Parathyroid adenoma (tissue), 2 donors: ENCODE data around the gene GMEB2.

Source experiments
- H2AFZ ChIP-seq: fragments of 300-600 bp; sonication (generic); one replicate; pipeline ENCODE4 v1.7.0; 2017; ENCODE audit warnings: antibody characterized with exemption, mild to moderate bottlenecking
- H3K27ac ChIP-seq: fragments of 300-600 bp; sonication (generic); one replicate; pipeline ENCODE4 v1.7.0; 2017
- H3K27me3 ChIP-seq: fragments of 300-600 bp; sonication (generic); one replicate; pipeline ENCODE4 v1.7.0; 2017; ENCODE audit warnings: low read length; ENCODE audit not compliant: control insufficient read depth, insufficient read depth
- H3K36me3 ChIP-seq: fragments of 300-600 bp; sonication (generic); one replicate; pipeline ENCODE4 v1.7.0; 2017; ENCODE audit warnings: low read length; ENCODE audit not compliant: control insufficient read depth, insufficient read depth
- H3K4me1 ChIP-seq: fragments of 300-600 bp; sonication (generic); one replicate; pipeline ENCODE4 v1.7.0; 2017; ENCODE audit warnings: control low read depth
- H3K4me2 ChIP-seq: fragments of 300-600 bp; sonication (generic); one replicate; pipeline ENCODE4 v1.7.0; 2017; ENCODE audit warnings: low read length
- H3K4me3 ChIP-seq: fragments of 300-600 bp; sonication (generic); one replicate; pipeline ENCODE4 v1.7.0; 2017; ENCODE audit warnings: low read depth, low read length
- H3K79me2 ChIP-seq: fragments of 300-600 bp; sonication (generic); one replicate; pipeline ENCODE4 v1.7.0; 2017; ENCODE audit warnings: control low read depth
- H3K9ac ChIP-seq: fragments of 300-600 bp; sonication (generic); one replicate; pipeline ENCODE4 v1.7.0; 2017; ENCODE audit warnings: mild to moderate bottlenecking
- H3K9me3 ChIP-seq: fragments of 300-600 bp; sonication (generic); one replicate; pipeline ENCODE4 v1.7.0; 2017; ENCODE audit warnings: low read length; ENCODE audit not compliant: control insufficient read depth
- TF ChIP-seq, protein P1 (sequence below): fragments of 300-600 bp; sonication (generic); IDR thresholded peaks from one replicate; pipeline ENCODE4 v1.7.0; 2017; ENCODE audit warnings: antibody characterized with exemption, mild to moderate bottlenecking
- donor health status: primary hyperparathyroidism.

Gene GMEB2

DNA sequence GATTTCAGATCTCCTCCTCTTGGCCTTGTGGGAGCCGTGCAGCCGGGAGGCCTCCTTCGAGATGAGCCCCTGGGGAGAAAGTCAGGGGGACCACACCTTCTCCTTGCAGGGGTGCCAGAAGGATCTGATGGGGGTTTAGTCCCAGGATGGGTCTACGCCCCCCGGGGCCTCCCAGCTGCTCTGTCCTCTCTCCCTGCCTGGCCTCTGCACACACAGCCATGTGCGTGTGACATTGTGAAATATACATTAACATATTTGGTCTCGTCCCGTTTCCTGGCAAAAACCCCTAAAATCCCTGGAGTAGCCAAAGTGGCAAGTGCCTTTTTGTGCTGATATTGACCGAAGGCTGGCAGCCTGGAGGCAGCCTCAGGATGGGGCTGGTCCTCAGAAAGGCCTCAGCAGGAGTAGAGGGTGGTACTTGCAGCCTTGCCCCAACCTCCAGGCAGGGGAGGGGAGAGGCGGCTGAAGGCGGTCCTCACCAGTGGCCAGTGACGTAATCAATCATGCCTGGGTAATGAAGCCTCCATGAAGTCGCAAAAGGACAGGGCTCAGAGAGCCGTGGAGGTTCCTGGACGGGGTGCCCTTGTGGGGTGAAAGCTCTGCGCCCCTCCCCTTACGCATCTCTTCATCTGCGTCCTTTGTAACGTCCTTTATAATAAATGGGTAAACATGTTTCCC lies 47.7 kb downstream of the GMEB2 start:
- Histone ChIP-seq H3K36me3 (no peaks in the 10 kb centered on the region), H3K4me2 (no peak overlapping the region), H3K9ac (no peak overlapping the region), H3K4me3 (no peak overlapping the region), H3K27me3 (no peaks in the 10 kb centered on the region), H3K9me3 (no peaks in the 10 kb centered on the region), H3K27ac (no peak overlapping the region), H3K4me1 (no peaks in the 10 kb centered on the region), H2AFZ (no peak overlapping the region), H3K79me2 (no peaks in the 10 kb centered on the region)
- TF ChIP-seq, protein P1, sequence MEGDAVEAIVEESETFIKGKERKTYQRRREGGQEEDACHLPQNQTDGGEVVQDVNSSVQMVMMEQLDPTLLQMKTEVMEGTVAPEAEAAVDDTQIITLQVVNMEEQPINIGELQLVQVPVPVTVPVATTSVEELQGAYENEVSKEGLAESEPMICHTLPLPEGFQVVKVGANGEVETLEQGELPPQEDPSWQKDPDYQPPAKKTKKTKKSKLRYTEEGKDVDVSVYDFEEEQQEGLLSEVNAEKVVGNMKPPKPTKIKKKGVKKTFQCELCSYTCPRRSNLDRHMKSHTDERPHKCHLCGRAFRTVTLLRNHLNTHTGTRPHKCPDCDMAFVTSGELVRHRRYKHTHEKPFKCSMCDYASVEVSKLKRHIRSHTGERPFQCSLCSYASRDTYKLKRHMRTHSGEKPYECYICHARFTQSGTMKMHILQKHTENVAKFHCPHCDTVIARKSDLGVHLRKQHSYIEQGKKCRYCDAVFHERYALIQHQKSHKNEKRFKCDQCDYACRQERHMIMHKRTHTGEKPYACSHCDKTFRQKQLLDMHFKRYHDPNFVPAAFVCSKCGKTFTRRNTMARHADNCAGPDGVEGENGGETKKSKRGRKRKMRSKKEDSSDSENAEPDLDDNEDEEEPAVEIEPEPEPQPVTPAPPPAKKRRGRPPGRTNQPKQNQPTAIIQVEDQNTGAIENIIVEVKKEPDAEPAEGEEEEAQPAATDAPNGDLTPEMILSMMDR: no peak

DNA sequence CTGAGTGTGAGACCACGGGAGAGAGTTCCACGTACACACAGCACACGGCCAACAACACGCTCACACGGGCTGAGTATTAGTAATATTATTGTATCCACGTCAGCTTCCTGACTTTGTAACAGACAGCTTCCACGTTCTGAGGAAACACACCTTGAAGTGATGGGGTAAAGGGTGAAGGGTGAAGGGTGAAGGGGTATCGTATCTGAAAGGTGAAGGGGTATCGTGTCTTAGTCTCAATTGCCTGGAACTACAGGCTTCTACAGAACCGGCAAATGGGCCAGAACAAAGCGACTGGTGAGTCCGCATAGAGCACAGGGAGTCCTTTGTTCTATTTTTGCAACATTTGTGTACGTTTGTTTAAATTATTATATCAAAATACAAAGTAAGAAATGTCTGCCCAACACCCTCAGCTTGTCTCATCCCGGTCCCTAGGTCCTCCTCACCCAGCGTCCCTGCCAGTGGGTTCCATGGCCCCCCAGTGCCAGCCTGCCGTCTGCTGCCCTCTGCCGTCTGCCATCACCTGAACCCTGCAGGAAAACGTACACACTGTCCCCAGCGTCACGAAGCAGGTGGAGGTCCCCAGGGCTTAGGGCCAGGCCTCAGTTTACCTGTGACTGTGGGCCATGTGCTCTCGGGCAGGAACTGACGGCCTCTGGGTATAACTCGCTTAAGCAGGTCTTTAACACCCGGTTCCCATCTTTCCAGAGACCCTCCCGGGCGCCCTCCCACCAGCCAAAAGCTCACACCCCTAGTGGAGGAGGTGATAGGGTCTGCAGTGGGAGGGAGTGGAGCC lies 48.5 kb downstream of the GMEB2 start:
- no peaks in the 10 kb centered on the region for H3K36me3 ChIP-seq
- no peak overlapping the region for H3K4me3 ChIP-seq
- no peak overlapping the region for H3K9ac ChIP-seq
- no peak overlapping the region for H2AFZ ChIP-seq
- no peaks in the 10 kb centered on the region for H3K79me2 ChIP-seq
- no peaks in the 10 kb centered on the region for H3K4me1 ChIP-seq
- H3K27ac ChIP-seq: no peak overlapping the region
- TF ChIP-seq, protein P1: no peak
- H3K4me2 ChIP-seq: no peak overlapping the region
- no peaks in the 10 kb centered on the region for H3K27me3 ChIP-seq
- H3K9me3 ChIP-seq: no peaks in the 10 kb centered on the region

DNA sequence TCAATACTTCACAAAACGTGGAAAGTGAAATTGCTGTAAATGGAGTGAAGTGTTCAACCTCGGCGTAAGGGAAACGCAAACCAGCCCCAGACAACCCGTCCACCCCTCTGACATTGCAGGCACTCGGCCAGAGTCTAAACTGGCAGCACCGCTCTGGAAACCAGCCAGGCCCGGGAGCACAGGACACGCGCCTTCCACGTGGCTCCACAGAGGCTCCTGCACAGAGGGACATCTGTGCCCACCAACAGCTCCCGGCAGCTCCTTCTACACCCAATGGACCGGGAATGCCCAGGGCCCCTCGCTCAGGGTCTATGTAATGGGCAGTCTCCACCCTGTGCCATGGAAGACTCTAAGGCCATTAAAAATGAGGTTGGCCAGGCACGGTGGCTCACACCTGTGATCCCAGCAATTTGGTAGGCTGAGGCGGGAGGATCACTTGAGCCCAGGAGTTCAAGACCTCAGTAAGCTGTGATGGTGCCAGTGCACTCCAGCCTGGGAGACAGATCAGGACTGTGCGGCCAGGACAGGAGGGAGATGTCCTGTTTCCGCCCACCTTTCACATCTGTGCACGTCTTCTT lies 49.5 kb downstream of the GMEB2 start:
- H3K4me2 ChIP-seq: no peak overlapping the region
- no peaks in the 10 kb centered on the region for H3K4me1 ChIP-seq
- no peaks in the 10 kb centered on the region for H3K27me3 ChIP-seq
- H3K79me2 ChIP-seq: no peaks in the 10 kb centered on the region
- TF ChIP-seq, protein P1: no peak
- H3K9ac ChIP-seq: no peak overlapping the region
- H2AFZ ChIP-seq: no peak overlapping the region
- H3K9me3 ChIP-seq: no peaks in the 10 kb centered on the region
- no peak overlapping the region for H3K4me3 ChIP-seq
- no peaks in the 10 kb centered on the region for H3K36me3 ChIP-seq
- no peak overlapping the region for H3K27ac ChIP-seq

DNA sequence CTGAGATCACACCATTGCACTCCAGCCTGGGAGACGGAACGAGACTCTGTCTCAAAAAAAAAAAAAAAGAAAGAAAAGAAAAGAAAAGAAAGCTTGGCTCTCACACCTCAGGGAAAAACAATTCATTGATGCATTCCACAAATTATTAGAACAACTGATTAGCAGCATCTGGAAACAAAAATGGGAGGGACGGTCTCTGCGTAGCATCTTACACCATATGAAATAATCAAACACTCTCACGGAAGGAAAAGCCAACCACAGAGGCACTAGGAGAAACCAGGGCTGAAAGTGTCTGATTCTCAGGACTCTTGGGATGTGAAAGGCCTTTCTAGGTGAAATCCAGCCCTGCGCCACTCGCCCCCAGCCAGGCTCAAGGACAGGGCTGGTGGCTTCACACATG lies 50.6 kb downstream of the GMEB2 start:
- no peaks in the 10 kb centered on the region for H3K27me3 ChIP-seq
- no peak overlapping the region for H3K4me2 ChIP-seq
- H3K4me1 ChIP-seq: no peaks in the 10 kb centered on the region
- H3K9ac ChIP-seq: no peak overlapping the region
- H3K79me2 ChIP-seq: no peaks in the 10 kb centered on the region
- TF ChIP-seq, protein P1: no peak
- H2AFZ ChIP-seq: no peak overlapping the region
- no peak overlapping the region for H3K27ac ChIP-seq
- no peak overlapping the region for H3K4me3 ChIP-seq
- no peaks in the 10 kb centered on the region for H3K9me3 ChIP-seq
- no peaks in the 10 kb centered on the region for H3K36me3 ChIP-seq
